ENCODE data around the gene SEC16A. TPM values are rescaled to one million over a fixed set of nuclear protein-coding genes. Genes with fewer than 3 reads are reported as not detected.

SEC16A gene
- total and polyA plus RNA-seq, 4 donors = 21.7 to 96.1 (median 66.0) TPM

DNA sequence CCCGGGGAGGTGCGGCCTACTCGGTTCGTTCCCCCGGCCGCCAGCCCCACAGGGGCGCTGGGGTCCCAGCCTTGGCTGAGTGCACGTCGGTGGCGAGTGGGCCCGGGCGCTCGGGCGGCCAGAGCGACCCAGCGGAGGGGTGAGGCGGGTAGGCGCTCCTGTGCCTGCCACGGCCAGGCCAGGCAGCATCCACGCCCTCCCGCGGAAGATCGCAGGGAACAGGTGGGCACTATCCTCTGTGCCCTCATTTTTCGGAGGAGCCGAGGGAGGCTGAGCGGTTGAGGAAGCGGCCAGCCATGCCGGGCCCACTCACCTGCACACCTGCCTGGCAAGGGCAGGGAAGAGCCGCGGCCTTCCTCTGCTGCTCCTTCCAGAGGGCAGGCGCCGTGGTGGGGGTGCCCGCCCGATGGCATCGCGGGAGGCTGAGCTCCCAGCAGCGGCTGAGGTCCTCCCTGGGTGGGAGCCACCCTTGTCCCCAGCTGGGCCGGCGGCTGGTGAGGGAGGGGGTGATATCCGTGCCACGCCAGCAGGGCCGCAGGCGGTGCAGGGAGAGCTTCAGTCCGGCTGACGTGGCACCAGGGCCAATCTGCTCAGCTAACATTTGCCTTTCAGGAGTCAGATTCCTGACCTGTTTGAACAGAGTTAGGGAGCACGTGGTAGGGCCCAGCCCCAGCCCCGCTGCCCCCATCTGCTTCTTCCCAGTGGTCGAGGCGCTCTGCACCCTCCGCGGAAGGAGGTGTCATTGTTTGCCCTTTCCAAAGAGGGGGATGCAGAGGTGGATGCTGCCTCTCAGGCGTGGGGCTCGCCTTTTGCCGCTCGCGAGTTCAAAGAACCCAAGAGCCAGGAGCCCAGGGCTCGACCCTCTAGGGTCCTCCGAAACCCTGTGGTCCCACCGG lies 1.6 kb upstream of the SEC16A start:
- H3K9ac ChIP-seq (ENCODE audit: low read depth in 1 of 2, low read length in 2 of 2) = peak overlapping the region; percentile 43 to 86
- H3K27ac ChIP-seq (ENCODE audit: low read depth in 1 of 2, low read length in 2 of 2) = peak overlapping the region; percentile 96 to 100
- H3K9me3 ChIP-seq (ENCODE audit: control insufficient read depth in 4 of 4, low read length in 3 of 4) = no peaks in the 10 kb centered on the region
- H3K27me3 ChIP-seq (ENCODE audit: control insufficient read depth in 4 of 4, insufficient read depth in 4 of 4, low read length in 3 of 4) = no peaks in the 10 kb centered on the region
- peaks cover 17 to 62% (median 46%) of the 10 kb centered on the region in 4 donors for H3K4me1 ChIP-seq (ENCODE audit: control insufficient read depth in 4 of 4, insufficient read depth in 4 of 4, low read length in 3 of 4)
- H3K4me3 ChIP-seq (ENCODE audit: low read depth in 1 of 3, low read length in 3 of 3) = peak overlapping the region; percentile 70 to 82 (median 80)
- TF ChIP-seq YY1 (IDR thresholded peaks at IDR 0.05) = peak; percentile 44
- no peak for TF ChIP-seq CTCF (IDR thresholded peaks at IDR 0.05; ENCODE audit: low read depth, low read length, missing input control)
- TF ChIP-seq RAD21 (IDR thresholded peaks at IDR 0.05) = no peak
- peak; percentile 65 for TF ChIP-seq SP1 (IDR thresholded peaks at IDR 0.05)
- TF ChIP-seq REST (IDR thresholded peaks at IDR 0.05) = peak; percentile 46
- TF ChIP-seq, protein P1, sequence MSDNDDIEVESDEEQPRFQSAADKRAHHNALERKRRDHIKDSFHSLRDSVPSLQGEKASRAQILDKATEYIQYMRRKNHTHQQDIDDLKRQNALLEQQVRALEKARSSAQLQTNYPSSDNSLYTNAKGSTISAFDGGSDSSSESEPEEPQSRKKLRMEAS (IDR thresholded peaks at IDR 0.05) = peak; percentile 51
- TF ChIP-seq HNF4A (conservative IDR thresholded peaks at IDR 0.05) = peak; percentile 49 to 59
- TF ChIP-seq, protein P2, sequence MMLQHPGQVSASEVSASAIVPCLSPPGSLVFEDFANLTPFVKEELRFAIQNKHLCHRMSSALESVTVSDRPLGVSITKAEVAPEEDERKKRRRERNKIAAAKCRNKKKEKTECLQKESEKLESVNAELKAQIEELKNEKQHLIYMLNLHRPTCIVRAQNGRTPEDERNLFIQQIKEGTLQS (IDR thresholded peaks at IDR 0.05) = no peak
- no peak for TF ChIP-seq FOXA1 (IDR thresholded peaks at IDR 0.05)
- no peak for TF ChIP-seq EGR1 (IDR thresholded peaks at IDR 0.05; ENCODE audit: low read depth in 2 of 2)
- TF ChIP-seq HNF4G (IDR thresholded peaks at IDR 0.05) = no peak
- TF ChIP-seq JUND (IDR thresholded peaks at IDR 0.05) = no peak
- no peak for TF ChIP-seq ZBTB33 (IDR thresholded peaks at IDR 0.05)
- no peak for TF ChIP-seq NR2F2 (IDR thresholded peaks at IDR 0.05)
- TF ChIP-seq RXRA (IDR thresholded peaks at IDR 0.05) = peak in 1 of 2 donors; percentile 3
- no peak for TF ChIP-seq GABPA (IDR thresholded peaks at IDR 0.05 in 1 of 2, conservative IDR thresholded peaks at IDR 0.05 in 1 of 2)
- TF ChIP-seq TAF1 (conservative IDR thresholded peaks at IDR 0.05) = peak; percentile 55
- TF ChIP-seq FOXA2 (IDR thresholded peaks at IDR 0.05) = no peak
- peak; percentile 49 for DNase-seq (ENCODE audit: low spot score)
- peaks cover 0 to 4% (median under 1%) of the 10 kb centered on the region in 4 donors for H3K36me3 ChIP-seq (ENCODE audit: control insufficient read depth in 4 of 4, insufficient read depth in 3 of 4, low read depth in 1 of 4, low read length in 3 of 4)
- 17% methylated on average over 59 of the region's 59 CpGs for WGBS

Data from liver (tissue), 9 donors.